Non-pigmented ciliary epithelial cell (primary cell): ENCODE data around the gene LMCD1.

Source experiments
- DNase-seq: peaks from one replicate; pipeline ENCODE4 v3.0.0-alpha.2; 2010; ENCODE audit warnings: low read depth

LMCD1 gene, protein sequence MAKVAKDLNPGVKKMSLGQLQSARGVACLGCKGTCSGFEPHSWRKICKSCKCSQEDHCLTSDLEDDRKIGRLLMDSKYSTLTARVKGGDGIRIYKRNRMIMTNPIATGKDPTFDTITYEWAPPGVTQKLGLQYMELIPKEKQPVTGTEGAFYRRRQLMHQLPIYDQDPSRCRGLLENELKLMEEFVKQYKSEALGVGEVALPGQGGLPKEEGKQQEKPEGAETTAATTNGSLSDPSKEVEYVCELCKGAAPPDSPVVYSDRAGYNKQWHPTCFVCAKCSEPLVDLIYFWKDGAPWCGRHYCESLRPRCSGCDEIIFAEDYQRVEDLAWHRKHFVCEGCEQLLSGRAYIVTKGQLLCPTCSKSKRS

DNA sequence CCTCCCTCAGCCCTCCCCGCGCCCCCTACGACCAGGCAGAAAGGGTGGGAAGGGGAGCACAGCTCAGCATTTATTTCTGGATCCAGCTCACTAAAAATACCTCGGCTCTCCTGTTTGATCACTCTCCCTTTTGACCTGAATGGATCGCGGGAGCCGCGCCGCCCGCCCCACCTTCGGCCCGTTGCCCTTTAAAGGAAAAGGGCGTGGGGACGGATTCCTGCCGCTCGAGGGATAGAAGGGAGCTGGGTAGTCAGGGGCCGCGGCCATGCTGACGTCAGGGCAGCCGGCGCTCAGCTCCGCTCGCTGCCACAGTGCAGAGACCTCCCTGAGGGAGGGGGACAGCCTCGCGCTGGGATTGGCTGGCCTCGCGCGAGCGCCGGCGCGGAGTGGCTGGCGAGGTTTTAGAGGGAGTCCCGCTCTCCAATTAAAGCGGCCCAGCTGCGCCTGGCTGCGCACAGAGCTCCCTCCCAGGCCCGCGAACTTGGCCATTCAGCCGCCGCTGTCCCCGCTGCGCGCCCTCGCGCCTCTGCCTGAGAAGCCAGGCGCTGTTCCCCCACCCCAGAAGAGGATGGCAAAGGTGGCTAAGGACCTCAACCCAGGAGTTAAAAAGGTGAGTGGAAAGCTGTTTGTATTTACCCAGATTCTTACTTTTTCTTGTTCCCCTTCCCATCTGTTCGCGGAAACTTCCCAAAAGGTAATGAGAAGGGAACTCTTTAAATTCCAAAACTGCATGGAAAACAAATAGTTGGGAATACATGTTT lies at the start of gene LMCD1:
Gene LMCD1, plus strand, starts transcription at position 453 of the 761 bp plus-strand sequence. Its CDS starts 116 bp downstream, at position 569.
- peak; percentile 88 for DNase-seq

DNA sequence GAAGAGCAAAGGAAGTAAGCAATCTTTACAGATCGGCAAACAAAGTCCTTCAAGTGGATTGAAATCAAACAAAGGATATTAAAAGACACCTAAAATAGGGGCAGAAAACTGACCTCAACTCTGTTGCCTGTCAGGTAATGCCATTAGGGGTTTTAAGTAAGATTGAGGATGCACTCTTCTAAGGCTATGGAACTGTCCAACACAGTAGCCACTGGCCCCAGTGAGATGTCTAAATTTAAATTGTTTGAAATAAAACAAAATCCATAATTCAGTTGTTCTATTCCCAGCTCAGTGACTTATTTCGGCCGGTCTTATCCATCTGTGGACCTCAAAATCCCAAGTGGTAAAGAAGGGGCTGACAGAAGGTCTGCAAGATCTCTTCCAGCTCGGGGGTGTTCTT lies 49.5 kb upstream of the LMCD1 start:
- DNase-seq, result no peak

DNA sequence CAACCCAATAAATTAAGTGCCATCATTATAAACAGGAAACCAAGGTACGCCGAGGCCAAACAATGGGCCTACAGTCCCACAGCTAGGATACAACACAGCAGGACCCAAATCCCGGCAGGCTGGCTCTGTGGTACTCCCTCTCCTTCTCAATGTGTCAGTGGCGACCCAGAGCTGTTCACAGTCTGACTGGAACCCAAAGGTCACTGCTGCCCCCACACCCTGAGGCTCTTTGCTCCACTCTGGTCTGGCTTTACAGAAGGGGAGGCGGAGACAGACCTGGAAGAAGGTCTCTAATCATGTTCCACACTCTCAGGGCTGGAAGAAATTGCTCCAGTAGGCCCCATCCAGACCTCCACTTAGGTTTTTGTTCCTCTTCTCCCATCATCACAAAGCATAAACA lies 48.5 kb upstream of the LMCD1 start:
- no peak for DNase-seq

DNA sequence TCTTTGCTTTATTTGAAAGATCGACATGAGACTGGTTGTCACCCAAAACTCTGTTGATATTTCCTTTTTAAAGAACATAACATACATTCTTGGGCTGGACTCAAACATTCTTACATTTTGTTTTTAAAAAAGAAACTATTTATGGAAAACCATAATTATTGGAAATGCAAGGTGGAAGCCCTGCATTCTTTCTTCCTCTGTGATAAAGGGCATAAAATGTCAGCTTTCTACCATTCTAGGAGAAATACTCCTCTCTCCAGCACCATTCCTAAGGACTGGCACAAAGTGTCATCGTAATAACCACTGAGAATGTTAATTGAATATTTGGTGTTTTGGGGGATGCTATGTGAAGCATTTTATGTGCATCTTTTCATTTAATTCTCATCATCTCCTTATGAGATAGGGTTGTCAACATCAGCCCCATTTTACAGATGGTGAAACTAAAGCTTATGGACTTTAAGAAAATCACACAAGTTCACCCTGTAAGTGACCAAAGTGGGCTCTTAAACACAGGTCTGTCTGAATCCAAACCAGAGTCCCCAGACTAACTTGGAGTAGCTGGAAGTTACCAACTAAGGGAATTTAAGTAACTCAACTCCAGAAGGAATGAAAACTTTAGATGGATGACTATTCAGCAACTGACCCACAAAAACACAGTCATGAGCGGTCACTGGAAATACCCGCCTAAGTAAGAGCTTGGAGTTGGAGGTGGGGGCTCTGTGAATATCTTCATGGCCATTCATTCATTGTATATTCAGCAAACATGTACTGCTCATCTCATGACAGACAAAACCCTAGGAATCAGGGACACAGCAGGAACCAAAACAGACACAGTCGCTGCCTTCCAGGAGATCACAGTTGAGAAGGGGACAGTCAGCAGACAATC lies 45.9 kb upstream of the LMCD1 start:
- no peak for DNase-seq

DNA sequence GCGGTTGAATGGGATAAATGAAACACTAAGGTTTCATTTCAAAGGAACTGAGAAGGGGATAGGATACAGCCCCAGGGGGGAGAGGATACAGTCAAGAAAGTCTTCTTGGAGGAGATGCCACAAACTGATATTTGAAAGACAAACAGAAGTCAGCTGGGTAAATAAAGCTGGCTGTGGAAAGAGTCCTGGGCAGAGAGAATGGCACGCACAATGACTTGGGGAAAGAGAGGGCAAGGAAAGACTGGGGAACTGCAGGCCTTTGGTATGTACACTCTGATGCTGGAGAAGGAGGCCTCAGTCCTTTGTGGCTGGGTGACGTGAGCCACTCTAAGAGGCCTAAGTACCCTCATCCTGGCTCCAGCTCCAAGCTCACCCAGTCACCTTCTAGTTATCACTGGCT lies 45.2 kb upstream of the LMCD1 start:
- DNase-seq, result no peak

DNA sequence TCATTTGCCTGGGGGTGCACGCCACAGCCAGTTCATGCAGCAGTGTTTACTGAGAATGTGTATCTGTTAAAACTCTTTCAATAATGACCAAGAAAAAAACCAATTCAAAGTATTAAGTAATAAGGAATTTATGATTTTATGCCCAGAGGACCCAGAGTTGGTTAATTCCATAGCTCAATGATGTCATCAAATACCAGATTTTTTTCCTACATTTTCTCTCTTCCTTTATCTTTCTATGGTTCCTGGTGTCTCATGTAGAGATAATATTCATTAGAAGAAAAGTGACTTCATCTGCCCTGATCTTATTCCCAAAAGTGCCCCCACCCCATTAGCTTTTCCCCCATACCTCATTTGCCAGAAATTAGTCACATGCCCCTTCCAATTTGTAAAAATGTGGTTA lies 44.6 kb upstream of the LMCD1 start:
- no peak for DNase-seq

DNA sequence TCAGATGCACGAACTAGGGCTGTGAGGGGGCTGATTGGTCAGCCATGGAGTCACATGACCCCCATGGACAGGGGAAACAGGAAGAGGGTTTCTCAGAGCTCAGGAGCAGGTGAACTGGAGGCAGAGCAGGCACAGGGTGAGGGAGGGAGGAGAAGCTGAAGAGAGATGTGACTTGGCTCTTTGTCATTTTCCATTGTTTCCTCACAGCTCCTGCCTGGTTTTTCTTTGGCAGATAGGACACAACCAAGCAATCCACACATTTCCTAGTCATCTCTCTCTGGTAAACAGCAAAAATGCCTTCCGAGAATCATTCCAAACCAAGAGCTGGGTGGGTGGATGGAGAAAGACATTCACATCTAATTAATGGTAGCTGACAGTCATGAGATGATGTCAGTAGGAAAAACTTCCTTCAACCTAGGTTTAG lies 43.4 kb upstream of the LMCD1 start:
- DNase-seq, result no peak

DNA sequence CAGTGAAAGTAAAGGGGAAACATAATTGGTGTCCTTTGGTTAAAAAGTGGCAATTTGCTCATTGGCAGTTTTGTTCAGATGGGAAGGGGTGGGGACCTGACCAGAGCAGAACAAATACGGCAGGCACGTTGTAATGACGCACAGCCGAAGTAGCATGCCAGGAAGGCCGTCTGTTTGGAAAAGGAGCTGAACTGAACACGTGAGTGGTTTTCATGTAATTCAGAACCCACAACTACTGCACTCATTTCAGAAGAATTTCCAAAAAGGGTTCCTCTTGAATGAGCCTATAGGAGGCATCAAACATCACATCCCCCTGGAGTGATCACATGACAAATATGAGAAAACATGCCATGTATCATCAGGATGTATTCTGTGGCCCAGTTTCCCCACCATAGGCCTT lies 42.9 kb upstream of the LMCD1 start:
- peak; percentile 87 for DNase-seq

DNA sequence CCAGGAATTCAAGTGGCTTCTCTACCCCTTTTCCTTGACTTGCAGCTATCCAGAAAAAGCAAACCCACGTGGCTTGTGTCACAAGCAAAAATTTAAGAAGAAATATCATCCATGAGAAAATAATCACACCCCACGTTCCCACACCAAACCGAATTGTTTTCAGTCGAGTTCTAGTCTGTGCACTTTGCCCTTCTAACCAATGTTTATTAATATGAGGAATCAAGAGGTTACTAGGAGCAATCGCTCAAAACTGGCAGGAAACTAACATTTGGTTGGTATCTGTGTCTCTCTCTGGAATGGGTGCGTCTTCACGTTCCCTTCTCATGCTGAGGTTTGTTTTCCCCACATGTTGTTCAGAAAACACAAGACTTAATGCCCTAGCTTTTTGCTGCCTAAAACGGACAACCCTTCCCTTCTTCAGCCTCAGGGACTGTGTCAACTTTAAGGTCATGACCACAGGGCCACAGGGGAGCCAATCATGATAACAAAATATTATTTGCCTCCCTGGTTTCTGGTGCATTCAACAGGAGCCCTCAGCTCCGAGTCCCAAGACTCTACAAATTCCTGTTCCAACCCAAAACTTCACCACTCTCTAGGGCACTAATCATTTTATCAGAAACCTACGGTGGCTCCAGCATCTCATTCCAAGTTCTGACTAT lies 41.4 kb upstream of the LMCD1 start:
- no peak for DNase-seq

DNA sequence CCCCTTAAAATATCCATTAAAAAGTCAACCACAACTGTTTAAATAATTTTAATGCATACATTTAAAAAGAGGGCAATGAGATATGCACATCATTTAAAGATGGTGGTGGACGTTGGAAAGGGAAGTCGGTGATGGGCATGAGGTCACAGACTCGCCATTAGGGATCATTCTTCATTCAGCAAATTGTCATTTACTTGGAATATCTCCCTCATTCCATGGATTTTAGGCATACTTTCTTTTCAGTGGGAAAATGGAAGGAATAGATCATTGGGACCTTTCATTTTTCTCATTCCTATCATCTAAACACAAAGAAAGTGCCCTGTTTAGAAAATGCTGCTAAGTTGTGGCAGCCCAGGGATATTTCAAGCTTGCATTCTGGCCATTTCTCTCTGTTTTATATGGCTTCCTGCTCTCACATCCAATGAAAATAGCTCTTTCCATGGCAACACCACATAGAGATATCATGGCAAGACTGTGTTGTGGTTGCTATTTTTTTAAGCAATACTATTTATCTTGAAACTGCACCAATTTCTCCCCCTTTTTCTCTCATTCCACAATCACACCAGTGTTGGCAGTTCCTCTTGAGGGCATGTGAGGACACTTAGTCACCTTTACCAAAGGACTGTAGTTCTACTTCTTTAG lies 40.7 kb upstream of the LMCD1 start:
- DNase-seq, result no peak

DNA sequence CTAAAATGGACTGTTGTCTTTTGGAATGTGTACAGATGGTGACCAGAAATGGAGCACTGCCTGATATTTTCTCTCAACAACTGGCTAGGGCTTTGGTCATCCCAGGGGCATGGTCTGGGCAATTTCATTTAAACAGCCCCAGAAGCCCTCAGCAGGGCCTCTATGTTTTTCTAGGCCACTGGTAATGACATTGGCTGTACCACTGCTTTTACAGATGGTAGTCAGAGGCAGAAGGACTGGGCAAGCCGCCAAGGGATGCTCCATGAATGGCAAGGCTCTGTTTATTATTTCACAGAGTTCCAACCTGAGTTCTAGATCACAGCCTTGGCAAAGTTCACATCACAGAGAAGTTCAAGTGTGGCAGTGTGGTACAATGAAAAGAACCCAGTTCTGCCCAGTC lies 37.0 kb upstream of the LMCD1 start:
- no peak for DNase-seq

DNA sequence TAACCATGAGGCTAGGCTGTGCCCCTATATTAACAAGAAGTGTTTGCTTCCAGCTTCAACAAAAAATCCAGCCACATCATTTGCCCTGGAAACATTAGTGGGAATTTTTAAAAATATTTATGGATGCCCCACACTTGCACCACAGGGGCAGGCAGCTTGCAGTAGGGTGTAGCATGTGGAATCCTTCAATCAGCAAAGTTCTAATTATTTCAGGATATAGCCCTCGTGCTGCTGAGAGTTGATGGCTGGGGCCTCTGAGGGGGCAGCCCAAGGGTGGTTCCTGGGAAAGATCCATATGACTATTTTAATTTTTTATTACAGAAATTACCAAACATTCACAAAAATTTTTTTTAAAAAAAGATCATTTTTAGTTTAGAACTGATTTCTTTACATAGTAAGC lies 35.1 kb upstream of the LMCD1 start:
- DNase-seq, result no peak

DNA sequence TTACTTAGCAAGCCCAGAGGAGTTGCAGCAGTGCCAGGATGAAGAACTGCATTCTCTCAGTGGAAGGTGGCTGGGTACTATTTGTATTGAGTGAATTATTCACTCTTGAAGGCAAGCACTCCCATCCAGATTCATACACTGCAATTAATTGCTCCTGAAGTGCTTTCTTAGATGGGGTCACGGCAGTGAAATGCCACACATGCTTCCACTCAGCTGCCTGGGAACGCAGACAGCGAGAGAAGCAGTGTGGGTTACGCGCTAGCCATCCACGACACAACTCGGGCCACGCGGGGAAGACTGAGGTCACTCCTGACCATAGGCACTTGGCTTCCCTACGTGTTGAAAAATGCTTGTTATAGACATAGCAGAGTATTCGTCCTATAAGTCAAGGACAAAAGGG lies 30.8 kb upstream of the LMCD1 start:
- DNase-seq, result no peak

DNA sequence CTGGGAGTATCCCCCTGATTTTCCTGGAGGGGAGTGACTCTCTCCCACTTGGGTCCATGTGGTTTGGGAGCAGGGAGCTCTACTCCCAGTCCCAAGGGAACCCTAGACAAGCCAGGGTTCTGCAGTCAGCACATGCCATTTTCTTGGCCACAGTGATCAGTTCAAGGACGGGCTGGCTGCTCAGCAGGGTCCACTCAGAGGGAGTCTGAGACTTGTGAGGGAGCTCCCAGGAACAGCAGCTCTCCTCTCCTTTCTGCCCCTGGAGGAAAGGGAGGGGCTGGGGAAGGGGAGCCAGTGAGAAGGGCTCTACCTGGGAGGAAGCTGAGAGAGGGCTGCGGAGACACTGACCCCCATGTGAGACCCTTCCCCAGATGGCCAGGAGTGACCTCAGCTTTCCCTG lies 29.1 kb upstream of the LMCD1 start:
- DNase-seq, result no peak

DNA sequence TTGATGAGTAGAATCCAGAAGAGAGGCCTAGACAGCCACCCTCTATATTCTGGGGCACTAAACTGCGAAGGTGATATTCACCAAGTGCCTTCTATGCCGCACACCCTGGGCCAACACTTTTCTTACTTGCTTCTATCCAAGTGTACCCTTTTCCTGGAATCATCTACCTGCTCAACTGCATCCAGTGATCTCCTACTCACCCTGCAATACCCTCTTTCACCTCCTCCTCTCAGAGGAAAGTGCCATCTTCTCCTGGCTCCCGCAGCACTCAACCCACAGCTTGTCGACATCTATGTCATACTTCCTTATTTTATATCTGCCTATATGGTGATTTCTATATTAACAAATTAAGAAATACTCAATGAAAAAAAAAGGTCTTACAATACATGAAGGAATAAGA lies 28.6 kb upstream of the LMCD1 start:
- DNase-seq, result no peak

DNA sequence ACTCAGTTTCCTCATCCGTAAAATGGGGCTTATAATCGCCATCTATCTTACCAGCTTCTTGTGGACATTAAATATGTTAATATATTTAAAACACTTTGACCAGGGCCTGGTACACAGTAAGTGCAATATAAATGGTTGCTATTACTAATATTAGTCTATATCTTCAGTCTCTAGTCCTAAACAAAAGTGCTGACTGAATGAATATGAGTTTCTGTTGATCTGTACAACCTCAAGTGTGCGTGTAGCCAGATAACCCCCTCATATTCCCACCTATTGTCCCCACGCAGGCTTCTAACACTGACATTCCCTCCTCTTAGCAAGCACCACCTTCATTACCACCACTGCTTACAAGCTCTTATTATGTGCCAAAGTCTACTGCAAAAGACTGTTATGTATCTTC lies 27.6 kb upstream of the LMCD1 start:
- DNase-seq, result no peak

DNA sequence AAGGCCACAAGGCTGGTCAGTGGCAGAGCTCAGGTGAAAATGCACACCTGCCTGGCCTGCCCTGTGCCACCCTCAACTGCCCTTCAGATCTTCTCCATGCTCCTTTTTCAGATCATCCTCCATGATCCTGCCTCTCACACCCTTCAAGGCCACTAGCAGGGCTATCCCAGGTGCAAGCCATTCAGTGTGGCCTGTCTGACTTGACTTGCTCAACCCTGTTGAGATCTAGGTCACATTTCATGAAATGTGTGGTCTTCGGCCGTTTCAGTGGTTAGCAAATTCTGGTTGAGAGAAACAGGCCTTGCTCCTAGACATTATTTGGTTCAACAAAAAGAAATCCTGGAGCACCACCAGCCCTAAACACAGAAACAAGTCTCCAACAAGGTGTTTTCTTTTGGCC lies 26.6 kb upstream of the LMCD1 start:
- DNase-seq, result no peak

DNA sequence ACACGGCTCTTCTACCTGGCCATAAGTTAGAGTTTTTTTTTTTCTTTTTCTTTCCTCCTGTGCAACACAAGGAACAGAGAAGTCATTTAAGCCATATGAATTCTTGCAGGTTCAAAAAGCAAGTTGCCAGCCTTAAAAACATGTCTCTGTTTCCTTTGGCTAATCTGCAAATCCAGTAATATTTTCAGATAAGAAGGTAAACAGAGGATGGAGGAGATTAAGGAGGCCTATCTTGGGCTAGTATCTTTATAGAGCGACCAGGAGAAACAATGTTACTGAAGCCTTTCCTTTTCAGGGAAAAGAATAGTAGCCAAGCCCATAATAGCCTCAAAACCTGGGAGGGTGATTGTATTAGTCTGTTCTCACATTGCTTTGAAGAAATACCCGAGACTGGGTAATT lies 20.9 kb upstream of the LMCD1 start:
- DNase-seq, result no peak

DNA sequence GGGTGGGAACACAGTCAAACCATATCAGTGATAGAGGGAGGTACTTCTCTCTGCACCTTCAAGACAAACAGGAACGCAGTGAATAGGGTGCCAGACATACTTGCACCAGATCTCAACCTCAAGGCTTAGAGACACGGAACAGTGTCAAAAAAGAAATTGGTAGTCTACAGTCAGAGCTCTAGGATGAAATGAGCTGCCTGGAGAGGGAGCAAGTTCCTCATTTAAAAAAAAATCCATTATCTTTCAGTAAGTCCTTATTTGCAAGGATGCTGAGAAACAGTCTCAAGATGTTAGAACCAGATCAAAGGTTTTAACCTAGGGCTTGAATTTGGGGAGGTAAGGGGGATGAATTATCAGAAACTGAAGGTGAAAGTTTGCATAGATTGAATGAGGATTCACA lies 20.2 kb upstream of the LMCD1 start:
- DNase-seq, result no peak

DNA sequence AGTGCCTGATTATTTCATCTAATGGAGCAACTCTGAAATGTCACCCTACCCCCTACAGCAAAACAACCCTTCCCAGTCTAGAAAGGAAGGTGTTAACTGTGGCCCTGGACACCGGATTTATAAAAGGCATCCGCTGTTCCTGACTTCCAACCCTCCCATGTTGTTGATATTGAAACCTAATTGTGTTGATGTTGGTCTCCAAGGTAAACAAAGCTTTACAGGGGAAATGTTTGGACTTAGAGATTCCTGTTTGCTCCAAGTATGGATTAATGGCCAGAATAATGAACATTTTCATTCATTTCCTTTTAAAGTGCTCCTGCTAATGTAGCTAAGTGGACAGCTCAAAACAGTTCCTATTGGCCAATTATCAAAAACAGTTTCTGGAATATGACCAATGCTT lies 19.4 kb upstream of the LMCD1 start:
- DNase-seq, result no peak

DNA sequence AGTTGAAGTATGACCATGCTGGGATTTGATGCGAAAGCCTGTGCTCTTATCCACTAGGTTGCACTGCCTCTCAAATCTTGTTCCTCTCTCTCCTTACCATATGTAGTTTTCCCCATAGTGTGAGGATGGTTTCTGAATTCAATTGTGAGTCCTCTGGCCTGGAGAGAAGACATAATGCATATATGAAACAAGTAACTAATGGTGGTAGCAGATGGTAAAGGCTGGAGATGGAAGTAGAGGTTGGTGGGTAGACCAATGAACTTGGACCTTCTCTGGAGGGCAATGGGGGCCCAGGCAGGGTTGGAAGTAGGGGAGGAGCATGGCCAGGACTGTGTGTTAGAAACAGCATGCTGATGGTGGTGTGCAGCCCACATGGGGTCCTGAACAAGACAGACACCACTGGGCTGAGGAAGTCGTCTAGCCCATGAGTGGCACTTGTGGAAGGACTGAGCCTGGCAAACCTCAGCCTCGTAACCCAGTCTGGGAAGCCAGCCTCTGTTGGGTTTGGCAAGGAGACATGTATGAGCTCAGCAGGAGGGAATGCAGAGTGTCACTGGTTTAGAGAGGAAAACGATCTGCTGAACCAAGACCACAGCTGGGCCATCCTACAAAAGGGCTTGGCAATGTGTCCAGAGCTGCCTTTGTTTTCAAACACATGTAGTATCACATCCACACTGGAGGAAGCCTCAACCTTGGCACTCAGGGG lies 18.5 kb upstream of the LMCD1 start:
- DNase-seq, result peak; percentile 92
